ENCODE results near the gene HMGCLL1.

Gene HMGCLL1

DNA sequence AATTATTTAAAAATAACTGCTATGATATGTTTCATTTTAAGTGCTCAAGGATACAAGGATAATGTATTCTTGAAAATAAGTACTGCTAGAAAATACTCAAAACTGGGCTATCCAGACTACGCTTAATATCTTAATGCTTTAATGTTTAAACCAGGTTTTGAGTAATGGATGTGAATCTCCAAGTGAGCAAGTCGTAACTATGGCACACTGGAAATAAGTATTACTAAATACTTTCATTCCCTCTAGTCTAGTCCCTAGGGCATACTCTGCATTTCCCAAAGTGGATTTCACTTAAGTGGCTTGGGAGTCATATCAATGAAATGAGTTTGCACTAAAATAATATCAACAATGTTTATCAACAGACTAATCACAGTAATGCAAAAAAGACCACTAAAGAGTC lies 48.1 kb downstream of the HMGCLL1 start:
- DNase-seq, result no peak

DNA sequence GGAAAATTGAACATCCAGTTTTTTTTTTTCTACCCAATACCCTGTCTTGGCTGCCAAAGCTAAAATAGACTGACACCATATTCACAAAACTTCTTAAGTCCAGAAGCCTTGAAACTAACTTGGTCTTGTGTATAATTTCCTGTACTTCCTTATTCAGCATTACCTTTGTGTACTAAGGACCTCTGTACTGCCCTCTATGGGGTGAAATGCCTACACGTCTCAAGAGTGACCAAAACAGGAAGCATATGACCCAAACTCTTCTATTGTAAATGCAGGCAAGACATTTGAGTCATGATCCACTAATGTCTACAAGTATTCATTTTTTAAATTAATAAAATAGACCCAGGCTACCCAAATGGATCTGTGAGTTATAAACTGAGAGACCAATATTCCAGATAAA lies 50.4 kb downstream of the HMGCLL1 start:
- DNase-seq, result no peak

DNA sequence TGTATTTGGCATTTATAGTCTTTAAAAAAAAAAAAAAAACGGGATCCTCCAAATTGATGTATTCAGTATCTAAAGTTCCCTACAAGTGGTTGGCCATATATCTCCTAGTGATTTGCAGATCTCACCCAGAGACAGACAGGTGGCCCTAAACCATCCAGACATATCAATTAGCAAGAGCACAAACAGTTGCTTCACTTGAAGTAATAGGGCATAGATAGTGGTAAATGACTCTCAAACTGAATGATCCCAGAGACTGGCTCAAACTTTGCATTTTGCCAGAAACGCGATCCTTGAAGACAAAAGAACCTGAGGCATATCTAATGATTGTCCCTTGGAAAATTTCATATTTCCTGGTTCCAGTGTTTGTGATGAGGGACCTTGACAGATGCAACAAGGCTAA lies 54.6 kb downstream of the HMGCLL1 start:
- no peak for DNase-seq

DNA sequence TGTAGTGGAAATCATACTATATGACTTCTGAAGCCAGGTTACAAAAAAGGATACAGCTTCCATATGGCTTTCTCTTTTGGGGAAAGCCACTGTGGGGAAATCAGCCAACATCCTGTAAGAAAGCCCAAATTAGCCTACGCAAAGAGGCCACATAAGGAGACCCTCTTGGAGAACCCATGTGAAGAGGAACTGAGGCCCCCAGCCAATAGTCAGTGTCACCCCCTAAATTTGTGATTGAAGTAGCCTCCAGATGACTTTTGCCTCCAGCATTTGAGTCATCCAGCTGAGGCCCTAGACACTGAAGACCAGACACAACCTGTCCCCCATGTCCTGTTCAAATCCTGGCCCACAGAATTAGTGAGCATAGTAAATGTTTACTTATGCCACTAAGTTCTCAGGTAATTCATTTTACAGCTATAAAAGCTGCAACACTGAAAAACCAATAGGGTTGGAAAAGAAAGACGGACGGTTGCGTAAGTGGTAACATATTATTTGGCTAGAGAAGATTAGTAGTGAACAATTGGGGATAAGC lies 60.4 kb downstream of the HMGCLL1 start:
- no peak for DNase-seq

DNA sequence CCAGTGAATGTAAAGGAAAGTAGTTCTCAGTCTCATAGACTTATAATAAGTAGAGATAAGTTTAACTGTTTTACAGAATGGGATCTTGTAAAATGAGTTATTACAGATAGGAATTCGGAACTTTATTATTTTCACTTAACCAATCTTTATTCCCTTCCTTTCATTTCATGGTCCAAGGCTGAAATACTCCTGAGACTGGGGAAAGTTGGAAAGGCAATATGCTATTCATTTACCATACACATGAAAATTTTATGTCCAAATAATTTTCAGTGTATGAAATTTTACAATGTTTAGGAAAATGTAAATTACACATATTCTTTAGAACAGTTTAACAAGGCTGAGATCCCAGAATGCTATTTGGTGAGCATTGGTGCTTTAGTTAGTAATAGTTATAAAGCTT lies 62.3 kb downstream of the HMGCLL1 start:
- no peak for DNase-seq

DNA sequence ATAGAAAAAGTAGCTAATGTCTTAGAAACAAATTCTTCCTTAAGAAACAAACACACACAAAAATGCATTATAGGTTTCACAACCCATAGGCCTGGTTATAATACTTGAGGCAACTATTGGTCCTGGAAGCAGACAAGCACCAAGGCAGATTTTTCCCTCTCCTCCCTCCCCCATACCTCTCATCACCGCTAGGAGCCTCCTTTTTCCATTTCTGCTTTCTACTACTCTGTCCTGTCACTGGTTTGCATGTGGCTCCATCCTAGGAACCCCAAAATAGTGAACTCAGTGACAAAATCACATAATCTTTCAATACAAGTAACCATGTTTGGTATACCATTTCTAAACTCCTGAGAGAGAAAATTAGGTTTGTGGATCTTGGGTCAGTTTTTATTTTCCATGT lies 66.1 kb downstream of the HMGCLL1 start:
- no peak for DNase-seq

DNA sequence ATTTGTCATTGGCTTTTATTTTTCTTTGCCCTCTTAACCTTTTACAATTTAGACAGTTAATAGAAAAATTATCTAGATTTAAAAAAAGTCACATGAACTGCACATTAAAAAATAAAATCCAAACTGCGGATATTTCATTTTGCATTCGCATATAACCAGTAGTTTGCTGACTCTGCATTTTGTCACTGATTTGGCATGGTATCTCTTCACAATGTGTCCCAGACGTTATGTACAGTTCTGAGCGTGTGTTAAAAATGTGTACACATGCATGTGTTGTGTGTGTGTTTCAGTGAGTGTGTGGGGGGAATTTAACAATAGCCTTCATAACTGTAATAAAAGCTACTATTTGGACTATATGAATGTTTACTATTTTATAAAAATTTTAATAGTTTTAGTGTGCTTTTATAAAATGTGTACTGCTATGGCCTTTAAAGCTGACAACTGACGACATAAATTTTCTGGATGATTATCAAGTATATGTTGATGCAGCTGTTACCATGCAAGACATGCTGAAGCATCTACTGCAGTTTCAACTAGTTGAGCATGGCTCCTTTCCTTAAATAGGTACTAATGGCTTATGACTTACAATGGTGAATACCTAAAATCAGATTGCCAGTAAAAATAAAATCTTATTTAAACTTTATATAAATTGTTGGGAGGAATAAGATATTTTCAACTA lies 67.7 kb downstream of the HMGCLL1 start:
- DNase-seq, result no peak

DNA sequence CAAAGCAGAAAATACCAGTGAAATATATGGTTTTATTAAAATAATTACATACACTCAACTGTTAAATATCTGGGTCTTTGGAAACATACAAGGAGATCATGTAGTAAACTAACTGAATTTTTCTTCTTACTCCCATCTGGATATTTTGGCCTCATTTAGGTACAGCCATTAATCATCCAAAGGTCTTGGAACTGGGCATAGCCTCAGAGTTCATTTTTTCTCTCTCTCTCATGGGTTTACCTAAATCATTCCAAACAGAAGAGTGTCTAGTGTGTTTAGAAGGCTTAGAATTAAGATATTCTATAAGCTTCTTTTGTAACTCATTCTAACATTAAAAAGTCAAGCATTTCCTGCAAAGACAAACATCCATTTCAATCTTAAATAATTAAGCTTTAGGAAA lies 79.4 kb downstream of the HMGCLL1 start:
- DNase-seq, result no peak

DNA sequence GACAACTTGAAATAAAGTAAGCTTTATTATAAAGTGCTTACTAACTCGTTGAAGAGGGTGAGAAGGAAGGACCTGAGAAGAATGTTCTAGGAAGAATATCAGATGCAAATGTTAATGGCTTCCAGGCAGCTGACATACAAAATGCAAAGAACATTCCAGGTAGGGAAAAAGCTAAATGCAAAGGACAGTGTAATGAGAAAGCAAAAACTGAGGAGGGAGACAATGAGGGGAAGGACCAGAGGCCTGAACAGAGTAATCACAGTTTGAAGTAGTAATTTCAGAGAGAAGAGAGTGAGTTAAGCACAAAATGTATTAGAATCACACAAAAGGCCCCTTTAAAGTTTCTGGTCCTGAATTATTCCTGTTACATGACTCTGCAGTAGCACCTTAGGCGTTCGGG lies 81.3 kb downstream of the HMGCLL1 start:
- no peak for DNase-seq

DNA sequence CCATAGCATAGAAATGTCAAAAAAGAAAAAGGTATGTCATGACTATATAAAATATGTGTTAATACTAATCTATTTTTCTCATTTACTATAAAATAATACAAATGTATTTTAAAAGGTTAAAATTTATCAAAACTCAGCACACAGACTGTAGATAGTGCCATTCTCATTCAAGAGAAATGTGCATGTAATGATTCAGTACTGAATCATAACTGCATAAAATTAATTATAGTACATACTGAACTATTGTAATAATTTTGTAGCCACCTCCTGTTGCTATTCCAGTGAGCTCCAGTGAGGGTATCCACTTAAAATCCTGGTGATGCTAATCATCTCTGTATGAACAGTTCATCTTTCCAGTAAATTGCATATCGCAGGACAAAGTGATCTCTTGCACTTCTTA lies 82.8 kb downstream of the HMGCLL1 start:
- no peak for DNase-seq

DNA sequence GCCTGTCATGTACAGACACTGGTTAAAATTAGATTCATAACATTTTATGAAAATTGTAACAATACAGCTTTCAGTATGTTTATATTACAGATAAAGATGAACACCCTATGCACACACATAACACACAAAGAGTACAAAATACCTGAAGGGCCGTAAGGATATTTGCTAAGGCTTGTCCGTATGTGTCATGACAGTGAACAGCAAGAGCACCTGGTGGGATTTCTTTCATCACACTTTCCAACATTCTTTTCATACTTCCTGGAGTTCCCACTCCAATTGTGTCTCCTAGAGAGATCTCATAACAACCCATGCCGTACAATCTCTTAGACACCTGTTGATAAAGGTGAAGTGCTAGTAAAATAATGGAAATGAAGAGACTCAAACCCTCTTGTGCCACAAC lies 83.7 kb downstream of the HMGCLL1 start:
- no peak for DNase-seq

DNA sequence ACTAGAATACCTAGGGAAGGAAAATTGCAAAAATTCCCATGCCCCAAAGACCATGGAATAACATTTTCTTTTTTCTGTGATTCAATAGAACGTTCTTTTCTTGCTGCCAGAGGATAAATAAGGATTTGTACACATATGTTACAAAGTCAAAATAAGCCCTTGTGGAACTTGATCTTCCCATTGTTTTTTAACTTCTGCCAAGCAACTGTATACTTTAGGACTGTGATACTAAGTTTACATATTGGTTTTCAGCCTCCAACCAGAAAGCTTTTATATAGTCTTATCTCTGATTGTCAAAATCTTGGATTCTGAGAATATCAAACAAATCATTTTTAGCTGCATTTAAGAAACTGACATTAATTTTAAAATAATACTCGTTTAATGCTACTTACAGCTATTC lies 84.6 kb downstream of the HMGCLL1 start:
- DNase-seq, result no peak

DNA sequence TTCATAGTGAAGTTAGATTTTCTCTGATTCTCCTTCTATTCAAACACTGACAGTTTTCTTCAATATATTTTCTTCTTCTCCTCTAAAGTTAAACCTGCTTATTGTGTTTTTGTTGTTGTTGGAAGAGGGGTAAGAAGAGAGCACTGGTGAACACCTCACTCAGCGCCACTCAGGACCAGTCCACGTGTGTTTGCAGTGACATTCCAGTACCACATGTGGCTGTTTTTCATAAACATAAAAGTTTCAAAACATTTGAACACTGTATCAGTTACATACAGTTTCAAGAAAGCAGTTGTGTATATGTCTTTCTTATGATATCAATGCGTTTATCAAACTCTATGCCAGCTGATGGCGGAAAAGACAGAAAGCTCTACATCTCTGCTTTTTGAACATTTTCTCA lies 86.7 kb downstream of the HMGCLL1 start:
- DNase-seq, result no peak

DNA sequence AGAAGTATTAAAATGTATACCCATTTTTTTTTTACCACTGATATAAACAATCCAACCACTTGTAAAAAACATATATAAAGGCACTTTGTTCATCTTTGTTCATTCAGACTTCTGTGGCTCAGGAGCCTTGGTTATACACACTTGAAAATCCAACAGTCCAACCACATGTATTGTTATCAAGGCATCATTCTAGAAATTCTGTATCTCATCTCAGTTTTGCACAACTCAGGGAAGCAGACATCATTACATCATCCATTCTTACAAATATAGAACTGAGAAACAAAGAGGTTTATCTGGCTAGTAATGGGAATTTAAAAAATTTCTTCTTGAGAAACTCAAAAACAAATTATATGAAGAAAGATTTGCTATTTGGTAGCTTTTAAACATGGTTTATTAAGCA lies 88.1 kb downstream of the HMGCLL1 start:
- no peak for DNase-seq

DNA sequence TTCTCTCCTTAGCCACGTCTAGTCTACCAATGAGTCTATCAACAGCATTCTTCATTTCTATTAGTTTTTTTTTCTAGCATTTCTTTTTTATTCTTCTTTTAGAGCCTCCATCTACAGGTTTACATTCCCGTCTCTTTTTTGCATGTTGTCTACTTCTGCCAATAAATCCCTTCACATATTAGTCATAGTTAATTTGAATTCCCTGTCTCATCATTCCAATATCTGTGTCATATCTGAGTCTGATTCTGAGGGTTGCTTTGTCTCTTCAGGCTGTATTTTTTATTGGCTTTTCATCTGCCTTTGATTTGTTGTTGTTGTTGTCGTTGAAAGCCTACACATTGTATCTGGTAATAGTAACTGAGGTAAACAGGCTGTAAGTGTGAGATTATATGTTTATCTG lies 104.6 kb downstream of the HMGCLL1 start:
- DNase-seq, result no peak

DNA sequence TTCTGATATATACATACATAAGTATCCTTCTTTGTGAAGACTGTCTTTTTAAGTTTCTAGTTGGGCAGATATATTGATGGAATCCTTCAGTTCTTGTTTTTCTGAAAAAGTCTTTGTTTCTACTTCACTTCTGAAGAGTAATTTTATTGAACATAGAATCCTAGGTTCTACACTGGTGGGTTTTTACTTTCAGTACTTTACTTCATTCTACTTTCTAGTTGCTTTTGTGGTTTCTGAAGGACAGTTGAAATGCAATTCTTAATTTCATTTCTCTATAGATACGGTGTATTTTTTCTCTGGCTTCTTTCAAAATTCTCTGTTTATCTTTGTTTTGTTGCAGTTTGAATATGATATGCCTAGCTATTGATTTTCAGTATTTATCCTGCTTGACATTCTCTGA lies 105.3 kb downstream of the HMGCLL1 start:
- no peak for DNase-seq

DNA sequence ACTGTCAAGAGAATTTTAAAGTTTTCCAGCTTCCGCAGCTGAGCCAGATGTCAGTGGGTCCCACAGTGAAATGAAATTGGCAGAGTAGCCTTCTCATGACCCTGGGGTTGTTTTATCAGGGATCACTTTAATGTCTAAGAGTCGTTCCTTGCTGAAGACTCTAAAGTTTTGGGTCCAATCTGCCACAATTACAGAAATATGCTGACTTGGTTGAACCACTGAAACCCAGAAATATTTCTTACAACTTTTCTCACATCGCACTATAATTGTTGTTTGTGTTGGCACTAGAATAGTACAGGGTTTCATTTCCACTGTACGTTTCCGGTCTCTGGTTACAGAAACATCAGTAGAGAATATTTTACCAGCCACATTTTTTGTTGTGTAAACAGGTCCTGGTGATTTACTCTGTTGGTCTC lies 109.0 kb downstream of the HMGCLL1 start:
- no peak for DNase-seq

DNA sequence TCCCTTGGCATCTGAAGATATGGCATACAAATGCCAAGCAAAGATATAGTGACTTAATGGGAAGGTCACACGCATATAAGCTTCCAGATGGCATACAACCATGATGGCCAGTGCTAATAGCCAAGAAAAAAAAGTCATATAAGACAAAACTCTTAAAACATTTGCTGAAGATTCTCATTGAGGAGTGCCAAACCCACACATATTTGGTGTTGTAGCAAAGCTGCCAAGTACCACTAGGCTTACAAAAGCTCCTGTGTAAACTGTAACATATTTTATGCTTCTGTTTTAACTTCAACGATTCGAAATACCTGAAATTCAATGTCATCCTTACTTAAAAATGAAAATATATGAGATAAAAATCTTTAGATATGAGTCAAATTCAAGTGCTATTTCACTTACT lies 123.0 kb downstream of the HMGCLL1 start:
- DNase-seq, result no peak

DNA sequence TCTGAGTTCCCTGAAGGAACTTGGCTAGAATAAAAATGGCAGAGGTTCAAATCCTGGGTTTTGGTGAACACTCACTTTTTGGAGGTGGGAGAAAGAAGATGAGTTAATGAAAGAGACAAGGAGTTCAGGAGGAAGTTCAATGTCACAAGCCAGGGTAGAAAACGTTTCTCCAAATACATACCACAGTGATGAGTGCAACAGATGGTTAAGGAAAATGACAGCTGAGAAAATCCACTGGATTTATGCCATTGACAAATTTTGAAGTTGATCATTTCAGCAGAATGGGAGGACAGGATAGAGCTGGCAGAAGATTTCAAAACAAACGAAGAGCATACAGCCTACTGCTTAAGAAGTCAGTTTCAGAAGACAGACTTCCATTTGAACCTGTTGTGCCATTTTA lies 129.0 kb downstream of the HMGCLL1 start:
- no peak for DNase-seq

DNA sequence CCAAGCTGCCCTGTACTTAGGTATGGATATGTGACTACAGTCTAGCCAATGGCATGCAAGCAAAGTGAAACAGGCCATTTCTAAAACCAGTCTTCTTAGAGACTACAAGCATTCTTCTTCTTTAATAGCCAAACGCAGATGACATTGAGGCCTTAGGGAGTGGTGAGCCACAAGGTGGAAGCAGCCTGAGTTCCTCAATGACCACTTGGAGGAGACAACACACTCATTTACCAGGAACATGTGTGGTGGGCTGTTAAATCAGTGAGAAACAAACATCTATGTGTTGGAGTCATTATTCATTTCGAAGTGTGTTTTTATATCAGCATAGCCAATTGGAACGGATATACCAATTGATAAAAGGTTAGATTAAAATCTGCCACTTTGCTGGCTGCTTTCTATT lies 129.8 kb downstream of the HMGCLL1 start:
- DNase-seq, result no peak

DNA sequence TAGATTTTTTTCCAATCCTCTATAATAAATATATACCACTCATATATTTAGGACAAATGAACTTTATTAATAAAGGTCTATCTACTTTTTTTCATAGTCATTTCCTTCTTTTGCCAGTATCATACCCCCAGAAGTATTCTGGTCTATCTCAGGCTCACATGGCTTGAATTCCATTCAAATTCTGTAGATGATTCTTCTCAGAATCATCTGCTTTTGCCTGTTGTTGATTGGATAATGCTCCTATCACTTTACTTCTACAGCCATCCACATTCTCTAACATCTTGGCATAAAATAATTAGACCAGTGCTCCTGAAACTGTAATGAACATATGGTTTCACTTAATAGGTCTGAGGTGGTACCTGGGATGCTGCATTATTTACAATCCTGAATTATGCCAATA lies 130.5 kb downstream of the HMGCLL1 start:
- DNase-seq, result no peak

DNA sequence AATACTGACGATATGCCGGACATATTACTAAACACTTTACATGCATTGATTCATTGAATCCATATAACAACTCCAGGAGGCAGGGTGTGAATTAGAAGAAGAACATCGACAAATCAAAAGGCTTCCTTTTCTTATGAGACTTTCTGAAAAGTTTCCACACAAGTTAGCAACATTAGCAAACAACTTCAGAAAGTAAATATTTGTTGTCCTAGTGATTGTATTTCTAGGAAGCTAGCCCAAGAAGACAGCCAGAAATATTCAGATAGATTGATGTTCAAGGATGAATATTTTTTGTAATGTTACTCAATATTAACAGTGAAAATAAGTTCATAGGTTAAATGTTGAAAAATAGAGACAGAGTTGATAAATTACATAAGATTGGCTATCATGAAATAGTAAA lies 131.1 kb downstream of the HMGCLL1 start:
- no peak for DNase-seq

DNA sequence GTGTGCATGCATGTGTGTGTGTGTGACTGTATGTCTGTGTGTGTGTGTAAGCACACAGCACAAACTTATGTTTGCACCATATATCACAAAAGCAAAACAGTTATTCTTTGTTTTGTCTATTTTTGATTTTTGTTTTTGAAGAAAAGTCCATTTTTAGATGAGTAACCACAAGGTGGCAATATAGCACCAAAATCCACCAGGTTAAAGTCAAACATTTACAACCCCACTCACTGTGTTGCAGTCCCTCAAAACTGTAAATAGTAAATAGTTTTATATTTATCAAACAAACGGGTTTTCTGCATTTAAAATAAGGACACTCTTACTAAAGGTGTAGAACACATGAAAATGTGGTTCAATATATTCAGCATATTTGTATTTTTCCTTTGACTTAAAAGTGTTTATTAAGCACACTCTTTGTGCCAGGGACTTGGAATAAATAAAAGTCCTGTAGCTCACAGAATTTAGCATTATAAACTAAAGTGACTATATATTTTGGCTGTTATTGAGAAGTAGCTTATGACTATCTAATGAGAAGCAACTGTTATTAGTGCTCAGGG lies 133.3 kb downstream of the HMGCLL1 start:
- no peak for DNase-seq

DNA sequence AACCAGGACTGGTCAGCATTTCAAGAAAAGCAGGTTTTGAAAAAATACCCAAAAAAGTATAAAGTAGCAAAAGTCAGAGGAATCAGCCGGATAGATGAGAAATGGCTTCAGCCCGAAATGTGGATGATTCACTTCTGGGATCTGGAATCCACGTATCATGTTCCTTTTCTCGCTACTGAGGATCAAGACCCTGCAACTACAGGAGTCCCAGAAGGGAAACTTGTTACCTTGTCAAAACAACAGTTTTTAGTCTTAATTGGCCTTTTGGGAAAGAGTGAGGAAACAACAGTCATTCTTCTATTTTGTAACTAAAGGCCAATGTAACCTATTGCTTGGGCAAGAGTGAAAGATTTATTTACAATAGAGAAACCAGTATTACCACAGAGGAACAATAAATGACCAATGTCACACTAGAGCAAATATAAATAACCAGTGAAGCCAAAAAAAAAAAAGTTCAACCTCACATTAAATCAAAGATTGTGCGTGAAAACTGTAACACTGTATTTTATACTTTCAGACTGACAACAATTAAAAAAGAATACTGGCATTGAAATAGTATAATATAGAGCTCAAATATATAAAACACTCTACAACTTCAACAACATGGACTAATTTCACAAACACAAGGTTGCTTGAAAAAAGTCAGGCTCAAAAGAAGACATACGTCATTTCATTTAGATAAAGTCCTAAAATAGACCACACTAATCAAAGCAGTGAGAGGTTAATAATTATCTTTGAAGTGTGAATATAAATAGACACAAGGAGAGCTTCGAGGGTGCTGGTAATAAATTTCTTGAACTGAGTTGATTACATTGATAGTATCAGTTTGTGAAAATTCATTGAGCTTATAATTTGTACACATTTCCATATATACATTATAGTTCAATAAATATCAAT lies 135.5 kb downstream of the HMGCLL1 start:
- no peak for DNase-seq
